GM18505 (cell line): ENCODE results near the gene LHFPL6.
A peak's percentile ranks its signal among the peaks of the same experiment; 100 is the strongest.

Source experiments
- ATAC-seq: cut with Tn5 transposase; IDR thresholded peaks from one replicate; pipeline ENCODE4 v1.9.1; 2021; ENCODE audit not compliant: unreplicated experiment
- POLR2A ChIP-seq: IDR thresholded peaks from 4 replicates; pipeline ENCODE4 v1.6.1; 2011; ENCODE audit warnings: borderline replicate concordance; ENCODE audit not compliant: insufficient read depth, insufficient read length; ENCODE audit errors: extremely low read depth

The LHFPL6 gene

DNA sequence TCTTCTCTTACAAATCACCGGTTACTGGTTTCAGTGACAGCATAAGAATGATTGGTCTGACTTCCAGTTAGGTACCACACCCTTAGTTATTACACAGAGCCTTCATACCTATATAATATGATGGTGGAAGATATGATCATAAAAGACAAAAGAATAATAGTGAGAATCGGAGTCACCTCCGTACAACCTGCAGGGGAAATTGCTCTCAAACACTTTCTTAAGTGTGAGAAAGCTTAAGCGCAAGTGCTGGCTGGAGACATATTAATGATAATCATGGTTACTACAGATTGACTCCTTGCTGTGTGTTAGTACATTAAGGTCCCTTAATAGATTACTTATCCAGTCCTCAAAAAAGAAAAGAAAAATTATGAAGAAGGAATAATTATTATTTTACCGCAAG lies 1.8 kb upstream of the LHFPL6 start:
- ATAC-seq = no peak
- no peak for TF ChIP-seq POLR2A

GRCh38 chr13:39603424-39603947 lies 493 bp upstream of the LHFPL6 start:
- ATAC-seq = peak; percentile 33
- no peak for TF ChIP-seq POLR2A

DNA sequence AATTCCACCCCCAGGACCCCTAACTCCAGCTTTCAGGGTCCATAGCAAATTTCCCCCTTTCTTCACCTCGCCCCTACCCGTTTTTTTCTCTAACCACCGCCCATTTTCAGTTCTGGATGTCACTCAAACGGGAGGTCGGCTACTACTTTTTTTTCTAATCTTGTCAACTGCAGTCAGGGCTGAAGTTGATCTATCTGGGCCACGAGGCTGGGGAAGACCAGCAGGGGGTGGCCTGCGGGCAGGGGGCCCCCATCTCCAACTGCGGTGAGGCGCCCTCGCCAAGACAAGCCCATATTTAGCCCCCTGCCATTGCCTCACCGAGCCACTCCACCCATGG lies 748 bp downstream of the LHFPL6 start:
- peak; percentile 31 for ATAC-seq

GRCh38 chr13:39601636-39602035 lies 1.4 kb downstream of the LHFPL6 start:
- no peak for TF ChIP-seq POLR2A
- no peak for ATAC-seq

More for the DNA sequence above, 748 bp downstream of the LHFPL6 start:
- no peak for TF ChIP-seq POLR2A

DNA sequence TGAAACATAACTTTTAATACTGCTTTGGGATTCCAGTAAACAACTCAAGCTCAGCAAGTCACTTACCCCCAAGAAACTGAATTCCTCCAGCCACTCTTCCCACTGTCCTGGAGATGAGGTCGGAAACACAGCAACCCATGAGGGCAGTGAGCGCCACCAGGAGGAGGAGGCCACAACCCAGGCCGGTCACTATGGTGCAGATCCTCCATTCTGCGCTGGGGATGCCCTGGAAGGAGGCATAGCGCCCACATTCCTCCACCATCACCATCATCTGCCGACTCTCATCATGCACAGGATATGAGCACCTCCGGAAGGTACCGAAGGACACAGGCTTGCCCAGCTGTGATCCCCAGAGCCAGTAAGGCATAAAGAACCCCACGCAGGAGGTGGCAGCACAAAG lies 2.2 kb downstream of the LHFPL6 start:
- no peak for TF ChIP-seq POLR2A
- no peak for ATAC-seq

- TF ChIP-seq POLR2A = no peak
- no peak for ATAC-seq
These were observed 3.2 kb downstream of the LHFPL6 start for GRCh38 chr13:39599842-39600241.

GRCh38 chr13:39599012-39599411 lies 4.0 kb downstream of the LHFPL6 start:
- TF ChIP-seq POLR2A = no peak
- ATAC-seq = no peak

DNA sequence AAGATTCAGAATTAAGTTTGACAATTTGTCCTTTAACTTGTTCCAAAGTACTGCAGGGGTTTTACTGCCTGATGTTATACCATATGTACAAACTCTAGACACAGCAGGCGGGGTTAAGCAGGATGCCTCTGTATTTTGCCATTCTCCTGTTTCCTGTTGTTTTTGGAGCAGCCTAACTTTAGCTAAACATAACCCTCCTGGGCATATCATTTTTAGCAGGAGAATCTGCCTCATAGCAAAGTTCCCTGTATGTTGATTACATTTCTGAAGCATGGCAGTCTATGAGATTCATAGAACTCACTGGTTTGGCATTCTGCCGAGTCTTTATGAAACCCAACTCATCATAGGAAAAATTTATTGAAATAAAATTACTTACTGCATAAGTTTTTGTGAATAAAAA lies 5.2 kb downstream of the LHFPL6 start:
- TF ChIP-seq POLR2A = no peak
- ATAC-seq = no peak

GRCh38 chr13:39596685-39597084 lies 6.3 kb downstream of the LHFPL6 start:
- ATAC-seq = no peak
- no peak for TF ChIP-seq POLR2A

DNA sequence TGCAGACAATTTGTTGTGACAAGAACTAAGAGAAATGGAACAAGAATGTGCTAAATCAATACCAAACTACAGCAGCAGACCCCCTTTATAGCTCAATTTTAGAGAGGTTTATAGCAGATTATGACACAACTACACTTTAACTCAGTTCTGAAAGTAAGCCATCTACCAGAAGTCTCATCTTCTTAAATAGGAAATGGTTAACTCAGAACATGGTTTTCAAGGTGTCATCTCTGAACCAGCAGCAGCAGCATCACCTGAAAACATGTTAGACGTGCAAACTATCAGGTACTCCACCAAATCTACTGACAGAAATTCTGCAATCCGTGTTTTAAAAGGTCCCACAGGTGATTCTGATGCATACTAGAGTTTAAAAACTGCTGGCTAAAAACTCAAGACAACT lies 6.8 kb downstream of the LHFPL6 start:
- TF ChIP-seq POLR2A = no peak
- ATAC-seq = no peak

GRCh38 chr13:39590466-39591036 lies 12.4 kb downstream of the LHFPL6 start:
- no peak for TF ChIP-seq POLR2A
- ATAC-seq = no peak

GRCh38 chr13:39588384-39588783 lies 14.6 kb downstream of the LHFPL6 start:
- TF ChIP-seq POLR2A = no peak
- no peak for ATAC-seq

DNA sequence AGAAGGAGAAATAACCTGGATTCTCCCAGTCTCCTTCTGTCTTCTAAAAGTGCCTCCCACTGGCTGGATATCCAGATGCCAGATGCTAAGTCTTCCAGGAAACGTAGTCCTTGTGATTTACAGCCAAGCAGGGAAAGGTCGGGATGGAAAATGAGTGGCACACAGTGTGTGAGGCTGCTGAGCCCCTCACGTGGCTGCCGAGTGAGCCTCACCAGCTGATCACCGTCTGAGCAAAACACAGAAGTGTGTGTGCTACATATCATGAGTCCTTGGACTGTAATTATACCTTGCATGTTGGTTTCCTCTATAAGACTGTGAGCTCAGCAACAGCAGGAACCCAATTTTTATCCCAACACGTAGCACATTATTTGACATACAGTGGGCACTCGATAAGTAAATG lies 15.1 kb downstream of the LHFPL6 start:
- ATAC-seq = no peak
- no peak for TF ChIP-seq POLR2A

GRCh38 chr13:39586958-39587605 lies 15.9 kb downstream of the LHFPL6 start:
- TF ChIP-seq POLR2A = no peak
- no peak for ATAC-seq
